IMR-90 (cell line): ENCODE results near the gene COMP. TPM values are rescaled to one million over a fixed set of nuclear protein-coding genes. Genes with fewer than 3 reads are reported as not detected.

ENCODE experiments used
- ATAC-seq: fragments of 200-7000 bp; cut with Tn5 transposase; 2 replicates; pipeline ENCODE4 v1.9.1; 2020; ENCODE audit warnings: low read depth, mild to moderate bottlenecking, moderate library complexity
- BruUV-seq: library from RNA; stranded (reverse); fragments of 400-500 nt; replicated peaks from 2 replicates; lab custom pipeline; 2021; lab: Mats Ljungman, UMichigan
- CTCF ChIA-PET: fragments of 300-600 bp; formaldehyde crosslinking; extraction: SDS; loops from one replicate; lab custom pipeline; 2021; ENCODE audit warnings: antibody characterized with exemption; lab: Yijun Ruan, JAX
- POLR2A ChIA-PET: fragments of 300-600 bp; sonication (Branson Sonifier 250); formaldehyde crosslinking; loops from one replicate; lab custom pipeline; 2022; ENCODE audit warnings: antibody characterized with exemption; ENCODE audit not compliant: unreplicated experiment; lab: Charles Lee
- DNase-seq: peaks from one replicate; pipeline ENCODE4 v3.0.0; 2013
- H2AFZ ChIP-seq: replicated peaks from 2 replicates; pipeline ENCODE3; 2013; ENCODE audit warnings: low read length, mild to moderate bottlenecking; ENCODE audit not compliant: poor library complexity
- H2AK5ac ChIP-seq: 2 replicates; pipeline ENCODE4 v1.6.1; 2013; ENCODE audit warnings: low read depth, low read length, inconsistent platforms
- H2AK9ac ChIP-seq: replicated peaks from 2 replicates; pipeline ENCODE3; 2013; ENCODE audit warnings: mild to moderate bottlenecking, low read depth, low read length, moderate library complexity; ENCODE audit not compliant: poor library complexity
- H2BK120ac ChIP-seq: 2 replicates; pipeline ENCODE4 v1.6.1; 2013; ENCODE audit warnings: low read depth, low read length, inconsistent platforms
- H2BK15ac ChIP-seq: 3 replicates; pipeline ENCODE4 v1.6.1; 2013; ENCODE audit warnings: low read depth, low read length, inconsistent platforms
- H2BK20ac ChIP-seq: 2 replicates; pipeline ENCODE4 v1.6.1; 2013; ENCODE audit warnings: low read depth, mild to moderate bottlenecking, inconsistent platforms, low read length, moderate library complexity
- H2BK5ac ChIP-seq: 2 replicates; pipeline ENCODE4 v1.6.1; 2013; ENCODE audit warnings: mild to moderate bottlenecking, low read depth, low read length, inconsistent platforms; ENCODE audit not compliant: poor library complexity, severe bottlenecking
- H3K14ac ChIP-seq: replicated peaks from 2 replicates; pipeline ENCODE4 v1.6.1; 2013; ENCODE audit warnings: low read depth, low read length, inconsistent platforms
- H3K18ac ChIP-seq: 2 replicates; pipeline ENCODE4 v1.6.1; 2013; ENCODE audit warnings: low read depth, low read length, control low read depth
- H3K23ac ChIP-seq: 2 replicates; pipeline ENCODE4 v1.6.1; 2013; ENCODE audit warnings: low read depth, low read length, inconsistent platforms
- H3K27ac ChIP-seq: 2 replicates; pipeline ENCODE4 v1.5.1; 2013; ENCODE audit warnings: mild to moderate bottlenecking, control low read depth, low read length; ENCODE audit not compliant: insufficient read depth
- H3K27me3 ChIP-seq: 2 replicates; pipeline ENCODE4 v1.6.1; 2013; ENCODE audit warnings: low read length; ENCODE audit not compliant: control insufficient read depth, insufficient read depth
- H3K36me3 ChIP-seq: 2 replicates; pipeline ENCODE4 v1.6.1; 2013; ENCODE audit warnings: low read length, mixed read lengths; ENCODE audit not compliant: control insufficient read depth, insufficient read depth
- H3K4ac ChIP-seq: 2 replicates; pipeline ENCODE4 v1.6.1; 2013; ENCODE audit warnings: low read depth, low read length, inconsistent platforms
- H3K4me1 ChIP-seq: 2 replicates; pipeline ENCODE4 v1.6.1; 2013; ENCODE audit warnings: low read length, mixed read lengths; ENCODE audit not compliant: control insufficient read depth, insufficient read depth
- H3K4me2 ChIP-seq: 2 replicates; pipeline ENCODE4 v1.6.1; 2013; ENCODE audit warnings: low read depth, mild to moderate bottlenecking, control low read depth, low read length, moderate library complexity
- H3K4me3 ChIP-seq: 2 replicates; pipeline ENCODE4 v1.5.1; 2013; ENCODE audit warnings: low read depth, mild to moderate bottlenecking, control low read depth, low read length, moderate library complexity; ENCODE audit not compliant: insufficient read depth
- H3K56ac ChIP-seq: 2 replicates; pipeline ENCODE4 v1.6.1; 2013; ENCODE audit warnings: low read length, inconsistent platforms; ENCODE audit not compliant: insufficient read depth; ENCODE audit errors: extremely low read depth
- H3K79me1 ChIP-seq, 2 experiments: 2 replicates each; pipeline ENCODE4 v1.6.1; 2013; ENCODE audit warnings: low read length in 2 of 2, inconsistent platforms in 1 of 2, low read depth in 1 of 2
- H3K9ac ChIP-seq: 2 replicates; pipeline ENCODE4 v1.6.1; 2013; ENCODE audit warnings: low read depth, low read length, control low read depth
- H3K9me1 ChIP-seq: 2 replicates; pipeline ENCODE4 v1.6.1; 2013; ENCODE audit warnings: low read length, inconsistent platforms; ENCODE audit not compliant: insufficient read depth
- H3K9me3 ChIP-seq: 2 replicates; pipeline ENCODE4 v1.6.1; 2013; ENCODE audit warnings: low read length; ENCODE audit not compliant: control insufficient read depth, insufficient read depth
- H4K20me1 ChIP-seq: 2 replicates; pipeline ENCODE4 v1.6.1; 2013; ENCODE audit warnings: low read length, inconsistent platforms; ENCODE audit not compliant: insufficient read depth
- H4K5ac ChIP-seq: 2 replicates; pipeline ENCODE4 v1.6.1; 2013; ENCODE audit warnings: mild to moderate bottlenecking, low read depth, low read length, control low read depth
- H4K8ac ChIP-seq, 2 experiments: 2 replicates each; pipeline ENCODE4 v1.6.1; 2013; ENCODE audit warnings: low read depth in 2 of 2, low read length in 2 of 2, control low read depth in 1 of 2, inconsistent platforms in 1 of 2
- H4K91ac ChIP-seq: 2 replicates; pipeline ENCODE4 v1.6.1; 2013; ENCODE audit warnings: low read depth, low read length, inconsistent platforms; ENCODE audit not compliant: insufficient read depth
- CHD1 ChIP-seq: IDR thresholded peaks from 2 replicates; pipeline ENCODE4 v1.6.1; 2012; ENCODE audit warnings: low read depth, low read length, improper control_type of control experiment
- FOS ChIP-seq: fragments of 150-350 bp; IDR thresholded peaks from 2 replicates; pipeline ENCODE4 v1.6.1; 2016; ENCODE audit warnings: low read depth, low read length
- MAZ ChIP-seq: IDR thresholded peaks from 2 replicates; pipeline ENCODE4 v1.6.1; 2012; ENCODE audit warnings: low read depth, mild to moderate bottlenecking, low read length, improper control_type of control experiment, moderate library complexity, borderline replicate concordance
- MXI1 ChIP-seq: IDR thresholded peaks from 2 replicates; pipeline ENCODE4 v1.6.1; 2012; ENCODE audit warnings: low read depth, mild to moderate bottlenecking, low read length, moderate library complexity, borderline replicate concordance
- NFE2L2 ChIP-seq: fragments of 150-350 bp; IDR thresholded peaks from 2 replicates; pipeline ENCODE4 v1.6.1; 2016; ENCODE audit warnings: low read depth, mild to moderate bottlenecking, low read length
- POLR2A ChIP-seq: IDR thresholded peaks from 2 replicates; pipeline ENCODE4 v1.6.1; 2012; ENCODE audit warnings: mild to moderate bottlenecking, low read depth, low read length
- SMC3 ChIP-seq: fragments of 150-350 bp; IDR thresholded peaks from 2 replicates; pipeline ENCODE4 v1.6.1; 2016; ENCODE audit warnings: low read depth, mild to moderate bottlenecking, antibody characterized with exemption, low read length, moderate library complexity
- WGBS, 2 experiments: methylation state at CpG; one replicate each; pipeline versions ENCODE4 v1.1.5 to v1.1.7; 2013; ENCODE audit warnings: missing lambda C conversion rate in 2 of 2; ENCODE audit not compliant: insufficient read length in 1 of 2; ENCODE audit errors: extremely low coverage in 2 of 2; 5-methylcytosine and 5-hydroxymethylcytosine counted together
- dilution Hi-C: fragments of 300-500 bp; cut with HindIII; formaldehyde crosslinking; loops from one replicate; pipeline ENCODE4 v1.14.3; 2018; ENCODE audit warnings: low sequenced_read_pairs; ENCODE audit not compliant: unreplicated experiment
- in situ Hi-C: fragments of 300-500 bp; cut with MboI; formaldehyde crosslinking; loops from 3 replicates; pipeline ENCODE4 v1.14.3; 2019; ENCODE audit warnings: low sequenced_read_pairs, inconsistent platforms, mixed read lengths
- intact Hi-C: fragments of 100-400 bp; cut with micrococcal nuclease; formaldehyde crosslinking; loops from 2 replicates; pipeline ENCODE4 v1.10.0; 2022
- polyA plus RNA-seq, 3 experiments: library from polyadenylated mRNA; depleted of rRNA; stranded (reverse); fragments of >200 nt; gene quantifications; 2 replicates each; pipeline ENCODE4 v1.2.3, GENCODE V29; 2012; ENCODE audit warnings: low replicate concordance in 1 of 3
- total RNA-seq: library from RNA; depleted of rRNA; stranded (reverse); fragments of >200 nt; gene quantifications from 2 replicates; pipeline ENCODE4 v1.2.3, GENCODE V29; 2012
- TF ChIP-seq, protein P1 (sequence below): fragments of 150-350 bp; IDR thresholded peaks from 2 replicates; pipeline ENCODE4 v1.6.1; 2016; ENCODE audit warnings: low read depth, mild to moderate bottlenecking, low read length, moderate library complexity, borderline replicate concordance
- TF ChIP-seq, protein P2 (sequence below): conservative IDR thresholded peaks from 2 replicates; pipeline ENCODE4 v1.5.1; 2012; ENCODE audit warnings: mild to moderate bottlenecking, low read depth, low read length, improper control_type of control experiment
- TF ChIP-seq, protein P3 (sequence below): fragments of 150-350 bp; IDR thresholded peaks from 2 replicates; pipeline ENCODE4 v1.6.1; 2017; ENCODE audit warnings: mild to moderate bottlenecking, antibody characterized with exemption, low read length, low read depth

The COMP gene
- total and polyA plus RNA-seq, 2 of the 4 experiments (the other 2 are of a cell fraction) = under 0.01 to 0.43 TPM

DNA sequence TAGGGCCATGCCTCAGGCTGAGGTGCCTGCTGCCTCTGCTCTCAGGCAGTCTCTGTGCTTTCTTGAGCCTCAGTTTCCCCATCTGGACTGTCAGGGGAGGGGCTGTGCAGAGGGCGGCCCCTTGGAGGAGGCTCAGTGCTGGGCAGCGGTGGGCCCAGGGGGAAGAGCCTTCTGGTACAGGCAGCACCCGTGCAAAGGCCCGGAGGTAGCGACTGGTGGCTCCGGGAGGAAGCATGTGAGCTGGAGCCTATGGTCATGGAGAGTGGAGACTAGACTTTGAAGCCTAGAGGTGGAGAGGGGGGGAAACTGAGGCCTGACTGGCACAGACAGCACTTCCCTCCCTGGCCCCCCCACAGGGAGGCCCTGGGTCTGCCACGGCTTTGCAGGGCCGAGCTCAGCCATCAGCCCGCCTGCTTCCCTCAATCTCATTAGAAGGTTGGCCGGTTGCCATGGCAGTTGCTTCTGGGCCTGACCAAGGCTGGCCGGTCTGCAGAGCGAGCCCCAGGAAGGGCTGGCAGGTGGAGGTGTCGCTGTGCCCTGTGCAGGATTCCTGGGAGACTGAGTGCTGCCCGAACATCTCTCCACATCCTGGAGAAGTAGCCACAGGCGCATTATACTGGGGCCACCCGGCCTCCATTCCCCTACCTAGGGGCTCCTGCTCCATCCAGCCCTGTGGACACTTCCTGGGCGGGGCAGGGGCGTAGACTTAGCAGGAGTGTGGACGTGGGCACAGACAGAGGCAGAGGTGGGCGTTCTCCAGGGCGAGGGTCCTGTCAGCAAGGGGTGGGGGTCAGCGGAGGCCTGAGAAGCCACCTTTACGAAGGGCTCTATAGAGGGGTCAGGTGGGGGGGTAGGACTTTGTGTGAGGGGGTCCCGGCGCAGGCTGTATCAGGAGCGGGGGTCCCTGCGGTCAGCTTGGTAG lies 54.4 kb downstream of the COMP start:
- Histone ChIP-seq H4K5ac (no peak overlapping the region), H2BK20ac (no peak overlapping the region), H3K4me3 (no peak overlapping the region), H3K56ac (no peak overlapping the region), H3K4ac (no peak overlapping the region), H2AFZ (no peak overlapping the region), H2AK9ac (peak overlapping the region; percentile 70), H4K8ac (no peak overlapping the region), H3K9me3 (no peaks in the 10 kb centered on the region), H4K91ac (no peak overlapping the region), H3K27ac (no peak overlapping the region), H3K79me1 (peaks cover 3 to 14% of the 10 kb centered on the region in 2 experiments; a peak in 2 of 4 replicates), H2BK5ac (no peak overlapping the region), H3K4me2 (no peak overlapping the region), H3K23ac (no peak overlapping the region), H3K18ac (no peak overlapping the region), H4K20me1 (peaks cover 50% of the 10 kb centered on the region), H2AK5ac (no peak overlapping the region), H3K27me3 (no peaks in the 10 kb centered on the region), H3K9me1 (no peaks in the 10 kb centered on the region; the same call in 1 of the 2 replicates), H3K36me3 (no peaks in the 10 kb centered on the region), H2BK15ac (no peak overlapping the region), H3K4me1 (peaks cover 8% of the 10 kb centered on the region; the same call in 1 of the 2 replicates), H2BK120ac (no peak overlapping the region), H3K14ac (no peak overlapping the region), H3K9ac (no peak overlapping the region)
- ChIA-PET CTCF (no interaction called here), POLR2A (no interaction called here)
- dilution Hi-C loops = no loop called here
- intact Hi-C loops = no loop called here
- no peak for TF ChIP-seq MXI1
- no peak for TF ChIP-seq FOS
- TF ChIP-seq, protein P1, sequence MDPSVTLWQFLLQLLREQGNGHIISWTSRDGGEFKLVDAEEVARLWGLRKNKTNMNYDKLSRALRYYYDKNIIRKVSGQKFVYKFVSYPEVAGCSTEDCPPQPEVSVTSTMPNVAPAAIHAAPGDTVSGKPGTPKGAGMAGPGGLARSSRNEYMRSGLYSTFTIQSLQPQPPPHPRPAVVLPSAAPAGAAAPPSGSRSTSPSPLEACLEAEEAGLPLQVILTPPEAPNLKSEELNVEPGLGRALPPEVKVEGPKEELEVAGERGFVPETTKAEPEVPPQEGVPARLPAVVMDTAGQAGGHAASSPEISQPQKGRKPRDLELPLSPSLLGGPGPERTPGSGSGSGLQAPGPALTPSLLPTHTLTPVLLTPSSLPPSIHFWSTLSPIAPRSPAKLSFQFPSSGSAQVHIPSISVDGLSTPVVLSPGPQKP = no peak
- TF ChIP-seq, protein P2, sequence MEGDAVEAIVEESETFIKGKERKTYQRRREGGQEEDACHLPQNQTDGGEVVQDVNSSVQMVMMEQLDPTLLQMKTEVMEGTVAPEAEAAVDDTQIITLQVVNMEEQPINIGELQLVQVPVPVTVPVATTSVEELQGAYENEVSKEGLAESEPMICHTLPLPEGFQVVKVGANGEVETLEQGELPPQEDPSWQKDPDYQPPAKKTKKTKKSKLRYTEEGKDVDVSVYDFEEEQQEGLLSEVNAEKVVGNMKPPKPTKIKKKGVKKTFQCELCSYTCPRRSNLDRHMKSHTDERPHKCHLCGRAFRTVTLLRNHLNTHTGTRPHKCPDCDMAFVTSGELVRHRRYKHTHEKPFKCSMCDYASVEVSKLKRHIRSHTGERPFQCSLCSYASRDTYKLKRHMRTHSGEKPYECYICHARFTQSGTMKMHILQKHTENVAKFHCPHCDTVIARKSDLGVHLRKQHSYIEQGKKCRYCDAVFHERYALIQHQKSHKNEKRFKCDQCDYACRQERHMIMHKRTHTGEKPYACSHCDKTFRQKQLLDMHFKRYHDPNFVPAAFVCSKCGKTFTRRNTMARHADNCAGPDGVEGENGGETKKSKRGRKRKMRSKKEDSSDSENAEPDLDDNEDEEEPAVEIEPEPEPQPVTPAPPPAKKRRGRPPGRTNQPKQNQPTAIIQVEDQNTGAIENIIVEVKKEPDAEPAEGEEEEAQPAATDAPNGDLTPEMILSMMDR = no peak
- TF ChIP-seq, protein P3, sequence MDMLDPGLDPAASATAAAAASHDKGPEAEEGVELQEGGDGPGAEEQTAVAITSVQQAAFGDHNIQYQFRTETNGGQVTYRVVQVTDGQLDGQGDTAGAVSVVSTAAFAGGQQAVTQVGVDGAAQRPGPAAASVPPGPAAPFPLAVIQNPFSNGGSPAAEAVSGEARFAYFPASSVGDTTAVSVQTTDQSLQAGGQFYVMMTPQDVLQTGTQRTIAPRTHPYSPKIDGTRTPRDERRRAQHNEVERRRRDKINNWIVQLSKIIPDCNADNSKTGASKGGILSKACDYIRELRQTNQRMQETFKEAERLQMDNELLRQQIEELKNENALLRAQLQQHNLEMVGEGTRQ = no peak
- no peak for TF ChIP-seq CHD1
- TF ChIP-seq POLR2A = no peak
- TF ChIP-seq MAZ = no peak
- no peak for TF ChIP-seq SMC3
- TF ChIP-seq NFE2L2 = no peak
- BruUV-seq = no TSS peak
- 86% methylated on average over 10 of the region's 27 CpGs; no CpG with 5 or more reads in 1 of the 2 experiments for WGBS, 2 experiments
- DNase-seq (no peak), ATAC-seq (no peak)
- in situ Hi-C loops = no loop called here
